ENCODE measurements around the gene KCTD17. TPM values are rescaled to one million over a fixed set of nuclear protein-coding genes. Genes with fewer than 3 reads are reported as not detected.

The KCTD17 gene
- total and polyA plus RNA-seq, 2 of the 13 experiments (the other 11 are each of a cell fraction or from before 2014, with no cell fraction given), result 5.3 to 11.7 TPM

DNA sequence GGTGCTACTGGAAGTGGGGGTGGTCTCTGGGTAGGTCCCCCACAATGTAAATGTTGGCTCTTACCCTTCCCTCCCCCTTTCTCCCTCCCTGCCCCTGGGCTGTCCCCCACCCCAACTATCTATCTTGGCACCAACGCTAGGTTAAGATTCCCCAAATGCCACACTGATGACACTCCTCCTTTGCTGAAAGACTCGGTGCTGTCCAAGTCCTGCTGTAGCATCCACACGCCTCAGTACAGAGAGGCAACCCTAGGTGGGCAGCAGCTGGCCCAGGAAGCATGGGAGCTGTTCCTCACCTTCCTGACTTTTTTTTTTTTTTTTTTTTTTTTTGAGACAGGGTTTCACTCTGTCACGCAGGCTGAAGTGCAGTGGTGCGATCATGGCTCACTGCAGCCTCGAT, 3.4 kb upstream of the KCTD17 start:
- H3K27me3 ChIP-seq (ENCODE audit: control insufficient read depth in 1 of 2, insufficient read depth in 2 of 2, low read length in 2 of 2), result peaks cover 0 to 13% of the 10 kb centered on the region in 2 experiments; a peak in 2 of 5 replicates
- H3K4me2 ChIP-seq (ENCODE audit: low read depth, low read length), result no peak overlapping the region
- no peaks in the 10 kb centered on the region for H4K20me1 ChIP-seq (ENCODE audit: insufficient read depth, low read length)
- TF ChIP-seq KLF9 (CRISPR knock-in tag; IDR thresholded peaks at IDR 0.05; ENCODE audit: low read depth), result no peak
- intact Hi-C loops (cut with micrococcal nuclease; ENCODE audit: unreplicated experiment) (no loop called here), in situ Hi-C loops (cut with HindIII; ENCODE audit: extremely low pct_ligation_motif_present, low pct_unique_long_range_greater_than_20kb) (no loop called here)
- no peaks in the 10 kb centered on the region for H3K36me3 ChIP-seq (replicated peaks in 1 of 2; ENCODE audit: control insufficient read depth in 1 of 2, insufficient read depth in 2 of 2, low read length in 2 of 2)
- ChIA-PET POLR2A (no interaction called here), CTCF (ENCODE audit: low intra/inter-chr PET ratio, low total read pairs) (no interaction called here)
- no peak overlapping the region for H2AFZ ChIP-seq (ENCODE audit: low read length)
- no peak overlapping the region for H3K9ac ChIP-seq (ENCODE audit: insufficient read depth, low read depth, low read length)
- no TSS peak for BruUV-seq (replicated peaks)
- no peaks in the 10 kb centered on the region for H3K79me2 ChIP-seq (ENCODE audit: insufficient read depth, low read length)
- WGBS (ENCODE audit: low lambda C conversion rate), result 35% methylated on average over 6 of the region's 6 CpGs
- no peak for ATAC-seq
- FAIRE-seq, result no peak
- H3K4me1 ChIP-seq (ENCODE audit: insufficient read depth, low read length), result peaks cover 64% of the 10 kb centered on the region
- no peaks in the 10 kb centered on the region for H3K9me3 ChIP-seq (ENCODE audit: low read length)
- H3K4me3 ChIP-seq (replicated peaks in 1 of 3; ENCODE audit: insufficient read depth in 1 of 3, low read depth in 2 of 3, low read length in 3 of 3), result no peak overlapping the region
- no peak for DNase-seq (ENCODE audit: low spot score)
- H3K27ac ChIP-seq (ENCODE audit: extremely low read length, insufficient read depth, low read length), result no peak overlapping the region

DNA sequence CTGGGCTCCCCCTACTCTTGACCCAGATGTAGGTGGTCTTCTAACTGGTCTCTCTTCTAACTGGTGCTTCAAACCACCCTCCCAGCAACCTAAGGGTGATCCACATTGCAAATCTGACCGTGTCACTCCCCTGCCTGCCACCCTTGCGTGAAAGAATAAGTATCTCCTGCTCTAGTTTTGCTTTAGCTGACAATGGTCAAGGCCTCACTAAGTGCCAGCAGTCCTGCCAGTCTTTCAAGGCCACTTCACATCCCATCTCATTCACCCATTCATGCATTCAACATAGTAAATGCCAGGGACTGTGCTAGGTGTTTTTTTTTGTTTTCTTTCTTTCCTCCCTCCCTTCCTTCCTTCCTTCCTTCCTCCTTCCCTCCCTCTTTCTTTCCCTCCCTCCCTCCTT, 2.3 kb upstream of the KCTD17 start:
- Histone ChIP-seq H3K79me2 (ENCODE audit: insufficient read depth, low read length) (no peaks in the 10 kb centered on the region), H3K4me1 (ENCODE audit: insufficient read depth, low read length) (peaks cover 64% of the 10 kb centered on the region), H3K4me3 (replicated peaks in 1 of 3; ENCODE audit: insufficient read depth in 1 of 3, low read depth in 2 of 3, low read length in 3 of 3) (no peak overlapping the region), H3K36me3 (replicated peaks in 1 of 2; ENCODE audit: control insufficient read depth in 1 of 2, insufficient read depth in 2 of 2, low read length in 2 of 2) (no peaks in the 10 kb centered on the region), H3K9me3 (ENCODE audit: low read length) (no peaks in the 10 kb centered on the region), H3K9ac (ENCODE audit: insufficient read depth, low read depth, low read length) (no peak overlapping the region), H3K27ac (ENCODE audit: extremely low read length, insufficient read depth, low read length) (no peak overlapping the region), H2AFZ (ENCODE audit: low read length) (no peak overlapping the region), H4K20me1 (ENCODE audit: insufficient read depth, low read length) (no peaks in the 10 kb centered on the region), H3K4me2 (ENCODE audit: low read depth, low read length) (no peak overlapping the region), H3K27me3 (ENCODE audit: control insufficient read depth in 1 of 2, insufficient read depth in 2 of 2, low read length in 2 of 2) (peaks cover 0 to 13% of the 10 kb centered on the region in 2 experiments; a peak in 2 of 5 replicates)
- ATAC-seq (no peak), DNase-seq (ENCODE audit: low spot score) (no peak), FAIRE-seq (no peak)
- ChIA-PET POLR2A (interaction anchor here (3.4 kb wide), 1 partner anchor 31 kb away, joined by 18 read pairs; the partner anchor contains the start of genes MPST and TST), CTCF (ENCODE audit: low intra/inter-chr PET ratio, low total read pairs) (no interaction called here)
- intact Hi-C loops (cut with micrococcal nuclease; ENCODE audit: unreplicated experiment), result no loop called here
- 33% methylated on average over 1 of the region's 2 CpGs for WGBS (ENCODE audit: low lambda C conversion rate)
- no TSS peak for BruUV-seq (replicated peaks)
- TF ChIP-seq, protein P1, sequence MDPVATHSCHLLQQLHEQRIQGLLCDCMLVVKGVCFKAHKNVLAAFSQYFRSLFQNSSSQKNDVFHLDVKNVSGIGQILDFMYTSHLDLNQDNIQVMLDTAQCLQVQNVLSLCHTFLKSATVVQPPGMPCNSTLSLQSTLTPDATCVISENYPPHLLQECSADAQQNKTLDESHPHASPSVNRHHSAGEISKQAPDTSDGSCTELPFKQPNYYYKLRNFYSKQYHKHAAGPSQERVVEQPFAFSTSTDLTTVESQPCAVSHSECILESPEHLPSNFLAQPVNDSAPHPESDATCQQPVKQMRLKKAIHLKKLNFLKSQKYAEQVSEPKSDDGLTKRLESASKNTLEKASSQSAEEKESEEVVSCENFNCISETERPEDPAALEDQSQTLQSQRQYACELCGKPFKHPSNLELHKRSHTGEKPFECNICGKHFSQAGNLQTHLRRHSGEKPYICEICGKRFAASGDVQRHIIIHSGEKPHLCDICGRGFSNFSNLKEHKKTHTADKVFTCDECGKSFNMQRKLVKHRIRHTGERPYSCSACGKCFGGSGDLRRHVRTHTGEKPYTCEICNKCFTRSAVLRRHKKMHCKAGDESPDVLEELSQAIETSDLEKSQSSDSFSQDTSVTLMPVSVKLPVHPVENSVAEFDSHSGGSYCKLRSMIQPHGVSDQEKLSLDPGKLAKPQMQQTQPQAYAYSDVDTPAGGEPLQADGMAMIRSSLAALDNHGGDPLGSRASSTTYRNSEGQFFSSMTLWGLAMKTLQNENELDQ (CRISPR knock-in tag; IDR thresholded peaks at IDR 0.05; ENCODE audit: borderline replicate concordance), result no peak
- TF ChIP-seq NR3C1 (CRISPR knock-in tag; IDR thresholded peaks at IDR 0.05) (no peak), HMG20A (CRISPR knock-in tag; IDR thresholded peaks at IDR 0.05; ENCODE audit: borderline replicate concordance) (no peak), ZNF367 (CRISPR knock-in tag; IDR thresholded peaks at IDR 0.05; ENCODE audit: borderline replicate concordance) (no peak)
- TF ChIP-seq, protein P2, sequence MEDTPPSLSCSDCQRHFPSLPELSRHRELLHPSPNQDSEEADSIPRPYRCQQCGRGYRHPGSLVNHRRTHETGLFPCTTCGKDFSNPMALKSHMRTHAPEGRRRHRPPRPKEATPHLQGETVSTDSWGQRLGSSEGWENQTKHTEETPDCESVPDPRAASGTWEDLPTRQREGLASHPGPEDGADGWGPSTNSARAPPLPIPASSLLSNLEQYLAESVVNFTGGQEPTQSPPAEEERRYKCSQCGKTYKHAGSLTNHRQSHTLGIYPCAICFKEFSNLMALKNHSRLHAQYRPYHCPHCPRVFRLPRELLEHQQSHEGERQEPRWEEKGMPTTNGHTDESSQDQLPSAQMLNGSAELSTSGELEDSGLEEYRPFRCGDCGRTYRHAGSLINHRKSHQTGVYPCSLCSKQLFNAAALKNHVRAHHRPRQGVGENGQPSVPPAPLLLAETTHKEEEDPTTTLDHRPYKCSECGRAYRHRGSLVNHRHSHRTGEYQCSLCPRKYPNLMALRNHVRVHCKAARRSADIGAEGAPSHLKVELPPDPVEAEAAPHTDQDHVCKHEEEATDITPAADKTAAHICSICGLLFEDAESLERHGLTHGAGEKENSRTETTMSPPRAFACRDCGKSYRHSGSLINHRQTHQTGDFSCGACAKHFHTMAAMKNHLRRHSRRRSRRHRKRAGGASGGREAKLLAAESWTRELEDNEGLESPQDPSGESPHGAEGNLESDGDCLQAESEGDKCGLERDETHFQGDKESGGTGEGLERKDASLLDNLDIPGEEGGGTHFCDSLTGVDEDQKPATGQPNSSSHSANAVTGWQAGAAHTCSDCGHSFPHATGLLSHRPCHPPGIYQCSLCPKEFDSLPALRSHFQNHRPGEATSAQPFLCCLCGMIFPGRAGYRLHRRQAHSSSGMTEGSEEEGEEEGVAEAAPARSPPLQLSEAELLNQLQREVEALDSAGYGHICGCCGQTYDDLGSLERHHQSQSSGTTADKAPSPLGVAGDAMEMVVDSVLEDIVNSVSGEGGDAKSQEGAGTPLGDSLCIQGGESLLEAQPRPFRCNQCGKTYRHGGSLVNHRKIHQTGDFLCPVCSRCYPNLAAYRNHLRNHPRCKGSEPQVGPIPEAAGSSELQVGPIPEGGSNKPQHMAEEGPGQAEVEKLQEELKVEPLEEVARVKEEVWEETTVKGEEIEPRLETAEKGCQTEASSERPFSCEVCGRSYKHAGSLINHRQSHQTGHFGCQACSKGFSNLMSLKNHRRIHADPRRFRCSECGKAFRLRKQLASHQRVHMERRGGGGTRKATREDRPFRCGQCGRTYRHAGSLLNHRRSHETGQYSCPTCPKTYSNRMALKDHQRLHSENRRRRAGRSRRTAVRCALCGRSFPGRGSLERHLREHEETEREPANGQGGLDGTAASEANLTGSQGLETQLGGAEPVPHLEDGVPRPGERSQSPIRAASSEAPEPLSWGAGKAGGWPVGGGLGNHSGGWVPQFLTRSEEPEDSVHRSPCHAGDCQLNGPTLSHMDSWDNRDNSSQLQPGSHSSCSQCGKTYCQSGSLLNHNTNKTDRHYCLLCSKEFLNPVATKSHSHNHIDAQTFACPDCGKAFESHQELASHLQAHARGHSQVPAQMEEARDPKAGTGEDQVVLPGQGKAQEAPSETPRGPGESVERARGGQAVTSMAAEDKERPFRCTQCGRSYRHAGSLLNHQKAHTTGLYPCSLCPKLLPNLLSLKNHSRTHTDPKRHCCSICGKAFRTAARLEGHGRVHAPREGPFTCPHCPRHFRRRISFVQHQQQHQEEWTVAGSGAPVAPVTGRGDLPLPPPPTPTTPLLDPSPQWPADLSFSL (CRISPR knock-in tag; IDR thresholded peaks at IDR 0.05), result no peak
- in situ Hi-C loops (cut with HindIII; ENCODE audit: extremely low pct_ligation_motif_present, low pct_unique_long_range_greater_than_20kb), result no loop called here
